ENCODE results near the gene FHOD3. TPM values are rescaled to one million over a fixed set of nuclear protein-coding genes. Genes with fewer than 3 reads are reported as not detected.

Gene FHOD3
- total RNA-seq, 1 experiment from 2014 or later = 0.34 TPM

- H3K4me3 ChIP-seq (ENCODE audit: low read depth, low read length, poor library complexity, severe bottlenecking) = no peak overlapping the region
- ChIA-PET POLR2A (ENCODE audit: low non-redundant PET) (no interaction called here), CTCF (no interaction called here)
- H3K27me3 ChIP-seq (replicated peaks; ENCODE audit: insufficient read depth, low read depth, low read length, poor library complexity) = no peaks in the 10 kb centered on the region
- H3K4me1 ChIP-seq (ENCODE audit: insufficient read depth, low read length, poor library complexity, severe bottlenecking) = no peaks in the 10 kb centered on the region
- no peak for TF ChIP-seq CTCF (conservative IDR thresholded peaks at IDR 0.05; ENCODE audit: low read depth, low read length)
- no peak for TF ChIP-seq EZH2 (IDR thresholded peaks at IDR 0.05; ENCODE audit: borderline replicate concordance, low read depth, low read length, poor library complexity, severe bottlenecking)
- H3K27ac ChIP-seq (ENCODE audit: low read depth, low read length, poor library complexity, severe bottlenecking) = no peak overlapping the region
- no peaks in the 10 kb centered on the region for H3K9me3 ChIP-seq (ENCODE audit: low read depth, low read length, poor library complexity, severe bottlenecking)
- no peak for DNase-seq (ENCODE audit: low spot score)
- no TSS peak for BruUV-seq (replicated peaks)
- H3K36me3 ChIP-seq (ENCODE audit: insufficient read depth, low read length, poor library complexity, severe bottlenecking) = no peaks in the 10 kb centered on the region
- intact Hi-C loops (cut with micrococcal nuclease; ENCODE audit: unreplicated experiment) = no loop called here
Observed at GRCh38 chr18:36340246-36340645, 42.7 kb downstream of the FHOD3 start.

GRCh38 chr18:36341944-36342343 is 44.4 kb downstream of the FHOD3 start:
- intact Hi-C loops (cut with micrococcal nuclease; ENCODE audit: unreplicated experiment) = no loop called here
- H3K9me3 ChIP-seq (ENCODE audit: low read depth, low read length, poor library complexity, severe bottlenecking) = no peaks in the 10 kb centered on the region
- DNase-seq (ENCODE audit: low spot score) = no peak
- BruUV-seq (replicated peaks) = no TSS peak
- no peaks in the 10 kb centered on the region for H3K36me3 ChIP-seq (ENCODE audit: insufficient read depth, low read length, poor library complexity, severe bottlenecking)
- no peak overlapping the region for H3K4me3 ChIP-seq (ENCODE audit: low read depth, low read length, poor library complexity, severe bottlenecking)
- H3K4me1 ChIP-seq (ENCODE audit: insufficient read depth, low read length, poor library complexity, severe bottlenecking) = no peaks in the 10 kb centered on the region
- TF ChIP-seq EZH2 (IDR thresholded peaks at IDR 0.05; ENCODE audit: borderline replicate concordance, low read depth, low read length, poor library complexity, severe bottlenecking) (no peak), CTCF (conservative IDR thresholded peaks at IDR 0.05; ENCODE audit: low read depth, low read length) (no peak)
- H3K27me3 ChIP-seq (replicated peaks; ENCODE audit: insufficient read depth, low read depth, low read length, poor library complexity) = no peaks in the 10 kb centered on the region
- POLR2A ChIA-PET (ENCODE audit: low non-redundant PET) = no interaction called here
- CTCF ChIA-PET = interaction anchor here (0.5 kb wide), 1 partner anchor 414 kb away, joined by 6 read pairs; no protein-coding TSS in a partner anchor
- no peak overlapping the region for H3K27ac ChIP-seq (ENCODE audit: low read depth, low read length, poor library complexity, severe bottlenecking)

GRCh38 chr18:36348331-36348730 is 50.8 kb downstream of the FHOD3 start:
- POLR2A ChIA-PET (ENCODE audit: low non-redundant PET) = no interaction called here
- Histone ChIP-seq H3K9me3 (ENCODE audit: low read depth, low read length, poor library complexity, severe bottlenecking) (no peaks in the 10 kb centered on the region), H3K27me3 (replicated peaks; ENCODE audit: insufficient read depth, low read depth, low read length, poor library complexity) (no peaks in the 10 kb centered on the region), H3K36me3 (ENCODE audit: insufficient read depth, low read length, poor library complexity, severe bottlenecking) (no peaks in the 10 kb centered on the region), H3K27ac (ENCODE audit: low read depth, low read length, poor library complexity, severe bottlenecking) (no peak overlapping the region), H3K4me3 (ENCODE audit: low read depth, low read length, poor library complexity, severe bottlenecking) (no peak overlapping the region), H3K4me1 (ENCODE audit: insufficient read depth, low read length, poor library complexity, severe bottlenecking) (no peaks in the 10 kb centered on the region)
- DNase-seq (ENCODE audit: low spot score) = no peak
- intact Hi-C loops (cut with micrococcal nuclease; ENCODE audit: unreplicated experiment) = no loop called here
- no TSS peak for BruUV-seq (replicated peaks)
- CTCF ChIA-PET = no interaction called here
- TF ChIP-seq EZH2 (IDR thresholded peaks at IDR 0.05; ENCODE audit: borderline replicate concordance, low read depth, low read length, poor library complexity, severe bottlenecking) (no peak), CTCF (conservative IDR thresholded peaks at IDR 0.05; ENCODE audit: low read depth, low read length) (no peak)

All from A673 (cell line).